ENCODE data around the gene TMEM14C.

GRCh38 chr6:10722570-10722819, 375 bp upstream of the TMEM14C start:
- TF ChIP-seq, protein P1, sequence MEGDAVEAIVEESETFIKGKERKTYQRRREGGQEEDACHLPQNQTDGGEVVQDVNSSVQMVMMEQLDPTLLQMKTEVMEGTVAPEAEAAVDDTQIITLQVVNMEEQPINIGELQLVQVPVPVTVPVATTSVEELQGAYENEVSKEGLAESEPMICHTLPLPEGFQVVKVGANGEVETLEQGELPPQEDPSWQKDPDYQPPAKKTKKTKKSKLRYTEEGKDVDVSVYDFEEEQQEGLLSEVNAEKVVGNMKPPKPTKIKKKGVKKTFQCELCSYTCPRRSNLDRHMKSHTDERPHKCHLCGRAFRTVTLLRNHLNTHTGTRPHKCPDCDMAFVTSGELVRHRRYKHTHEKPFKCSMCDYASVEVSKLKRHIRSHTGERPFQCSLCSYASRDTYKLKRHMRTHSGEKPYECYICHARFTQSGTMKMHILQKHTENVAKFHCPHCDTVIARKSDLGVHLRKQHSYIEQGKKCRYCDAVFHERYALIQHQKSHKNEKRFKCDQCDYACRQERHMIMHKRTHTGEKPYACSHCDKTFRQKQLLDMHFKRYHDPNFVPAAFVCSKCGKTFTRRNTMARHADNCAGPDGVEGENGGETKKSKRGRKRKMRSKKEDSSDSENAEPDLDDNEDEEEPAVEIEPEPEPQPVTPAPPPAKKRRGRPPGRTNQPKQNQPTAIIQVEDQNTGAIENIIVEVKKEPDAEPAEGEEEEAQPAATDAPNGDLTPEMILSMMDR (IDR thresholded peaks at IDR 0.05; ENCODE audit: low read length), result no peak
- TF ChIP-seq EZH2 (optimal IDR thresholded peaks at IDR 0.05; ENCODE audit: low read depth, low read length), result no peak
